GM23338 (cell line): ENCODE data around the gene TNRC18.
A peak's percentile ranks its signal among the peaks of the same experiment; 100 is the strongest.

ENCODE experiments used
- EZH2phosphoT487 ChIP-seq: fragments of 200-600 bp; sonication (generic); IDR thresholded peaks from one replicate; pipeline ENCODE4 v1.8.1; 2018; ENCODE audit warnings: antibody characterized with exemption; ENCODE audit not compliant: unreplicated experiment
- TF ChIP-seq, protein P1 (sequence below), 2 experiments: fragments of 200-600 bp in 1 of 2; sonication (generic) in 1 of 2; conservative IDR thresholded peaks; 2 replicates each; pipeline versions ENCODE4 v1.5.1 to v1.6.1; 2016 to 2017; ENCODE audit warnings: antibody characterized with exemption in 2 of 2, low read depth in 2 of 2, mild to moderate bottlenecking in 2 of 2, moderate library complexity in 1 of 2
- TF ChIP-seq, protein P2 (sequence below): IDR thresholded peaks from one replicate; pipeline ENCODE4 v1.6.1; 2018; ENCODE audit warnings: antibody characterized with exemption; ENCODE audit not compliant: unreplicated experiment

GRCh38 chr7:5296015-5296610 lies 127.5 kb downstream of the TNRC18 start:
- TF ChIP-seq, protein P1, sequence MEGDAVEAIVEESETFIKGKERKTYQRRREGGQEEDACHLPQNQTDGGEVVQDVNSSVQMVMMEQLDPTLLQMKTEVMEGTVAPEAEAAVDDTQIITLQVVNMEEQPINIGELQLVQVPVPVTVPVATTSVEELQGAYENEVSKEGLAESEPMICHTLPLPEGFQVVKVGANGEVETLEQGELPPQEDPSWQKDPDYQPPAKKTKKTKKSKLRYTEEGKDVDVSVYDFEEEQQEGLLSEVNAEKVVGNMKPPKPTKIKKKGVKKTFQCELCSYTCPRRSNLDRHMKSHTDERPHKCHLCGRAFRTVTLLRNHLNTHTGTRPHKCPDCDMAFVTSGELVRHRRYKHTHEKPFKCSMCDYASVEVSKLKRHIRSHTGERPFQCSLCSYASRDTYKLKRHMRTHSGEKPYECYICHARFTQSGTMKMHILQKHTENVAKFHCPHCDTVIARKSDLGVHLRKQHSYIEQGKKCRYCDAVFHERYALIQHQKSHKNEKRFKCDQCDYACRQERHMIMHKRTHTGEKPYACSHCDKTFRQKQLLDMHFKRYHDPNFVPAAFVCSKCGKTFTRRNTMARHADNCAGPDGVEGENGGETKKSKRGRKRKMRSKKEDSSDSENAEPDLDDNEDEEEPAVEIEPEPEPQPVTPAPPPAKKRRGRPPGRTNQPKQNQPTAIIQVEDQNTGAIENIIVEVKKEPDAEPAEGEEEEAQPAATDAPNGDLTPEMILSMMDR (conservative IDR thresholded peaks at IDR 0.05; ENCODE audit: low read depth in 2 of 2) = peak in 1 of 2 experiments; percentile 15; a peak in 1 of 4 replicates
- TF ChIP-seq EZH2phosphoT487 = no peak
- TF ChIP-seq, protein P2, sequence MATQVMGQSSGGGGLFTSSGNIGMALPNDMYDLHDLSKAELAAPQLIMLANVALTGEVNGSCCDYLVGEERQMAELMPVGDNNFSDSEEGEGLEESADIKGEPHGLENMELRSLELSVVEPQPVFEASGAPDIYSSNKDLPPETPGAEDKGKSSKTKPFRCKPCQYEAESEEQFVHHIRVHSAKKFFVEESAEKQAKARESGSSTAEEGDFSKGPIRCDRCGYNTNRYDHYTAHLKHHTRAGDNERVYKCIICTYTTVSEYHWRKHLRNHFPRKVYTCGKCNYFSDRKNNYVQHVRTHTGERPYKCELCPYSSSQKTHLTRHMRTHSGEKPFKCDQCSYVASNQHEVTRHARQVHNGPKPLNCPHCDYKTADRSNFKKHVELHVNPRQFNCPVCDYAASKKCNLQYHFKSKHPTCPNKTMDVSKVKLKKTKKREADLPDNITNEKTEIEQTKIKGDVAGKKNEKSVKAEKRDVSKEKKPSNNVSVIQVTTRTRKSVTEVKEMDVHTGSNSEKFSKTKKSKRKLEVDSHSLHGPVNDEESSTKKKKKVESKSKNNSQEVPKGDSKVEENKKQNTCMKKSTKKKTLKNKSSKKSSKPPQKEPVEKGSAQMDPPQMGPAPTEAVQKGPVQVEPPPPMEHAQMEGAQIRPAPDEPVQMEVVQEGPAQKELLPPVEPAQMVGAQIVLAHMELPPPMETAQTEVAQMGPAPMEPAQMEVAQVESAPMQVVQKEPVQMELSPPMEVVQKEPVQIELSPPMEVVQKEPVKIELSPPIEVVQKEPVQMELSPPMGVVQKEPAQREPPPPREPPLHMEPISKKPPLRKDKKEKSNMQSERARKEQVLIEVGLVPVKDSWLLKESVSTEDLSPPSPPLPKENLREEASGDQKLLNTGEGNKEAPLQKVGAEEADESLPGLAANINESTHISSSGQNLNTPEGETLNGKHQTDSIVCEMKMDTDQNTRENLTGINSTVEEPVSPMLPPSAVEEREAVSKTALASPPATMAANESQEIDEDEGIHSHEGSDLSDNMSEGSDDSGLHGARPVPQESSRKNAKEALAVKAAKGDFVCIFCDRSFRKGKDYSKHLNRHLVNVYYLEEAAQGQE = no peak
